ENCODE measurements around the gene PRSS2. TPM values are rescaled to one million over a fixed set of nuclear protein-coding genes. Genes with fewer than 3 reads are reported as not detected.
"Not testable (repeated sequence)": the region's sequence is repeated elsewhere in the genome, so short reads cannot be mapped to it uniquely, and the experiment has no call there.

The PRSS2 gene
- polyA plus RNA-seq, 3 donors, result not detected

- TF ChIP-seq, protein P1, sequence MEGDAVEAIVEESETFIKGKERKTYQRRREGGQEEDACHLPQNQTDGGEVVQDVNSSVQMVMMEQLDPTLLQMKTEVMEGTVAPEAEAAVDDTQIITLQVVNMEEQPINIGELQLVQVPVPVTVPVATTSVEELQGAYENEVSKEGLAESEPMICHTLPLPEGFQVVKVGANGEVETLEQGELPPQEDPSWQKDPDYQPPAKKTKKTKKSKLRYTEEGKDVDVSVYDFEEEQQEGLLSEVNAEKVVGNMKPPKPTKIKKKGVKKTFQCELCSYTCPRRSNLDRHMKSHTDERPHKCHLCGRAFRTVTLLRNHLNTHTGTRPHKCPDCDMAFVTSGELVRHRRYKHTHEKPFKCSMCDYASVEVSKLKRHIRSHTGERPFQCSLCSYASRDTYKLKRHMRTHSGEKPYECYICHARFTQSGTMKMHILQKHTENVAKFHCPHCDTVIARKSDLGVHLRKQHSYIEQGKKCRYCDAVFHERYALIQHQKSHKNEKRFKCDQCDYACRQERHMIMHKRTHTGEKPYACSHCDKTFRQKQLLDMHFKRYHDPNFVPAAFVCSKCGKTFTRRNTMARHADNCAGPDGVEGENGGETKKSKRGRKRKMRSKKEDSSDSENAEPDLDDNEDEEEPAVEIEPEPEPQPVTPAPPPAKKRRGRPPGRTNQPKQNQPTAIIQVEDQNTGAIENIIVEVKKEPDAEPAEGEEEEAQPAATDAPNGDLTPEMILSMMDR (IDR thresholded peaks at IDR 0.05), result no peak
- no peak for DNase-seq
- no peak overlapping the region for H3K4me2 ChIP-seq (replicated peaks; ENCODE audit: extremely low read depth, low read length, poor library complexity, severe bottlenecking)
- H3K27me3 ChIP-seq (ENCODE audit: control insufficient read depth in 2 of 2, insufficient read depth in 2 of 2, low read length in 2 of 2), result no peaks in the 10 kb centered on the region
- H3K4me1 ChIP-seq (ENCODE audit: control insufficient read depth in 1 of 2, insufficient read depth in 2 of 2, low read length in 2 of 2), result no peaks in the 10 kb centered on the region
- no peak overlapping the region for H3K27ac ChIP-seq (ENCODE audit: low read depth in 1 of 2, low read length in 2 of 2)
- no peak overlapping the region for H3K9ac ChIP-seq (ENCODE audit: insufficient read depth, low read length, poor library complexity, severe bottlenecking)
- no peaks in the 10 kb centered on the region for H3K79me2 ChIP-seq (ENCODE audit: insufficient read depth, low read length)
- Mint-ChIP-seq H3K36me3 (no peaks in the 10 kb centered on the region), H3K27ac (no peak overlapping the region), H3K4me3 (no peak overlapping the region), H3K27me3 (ENCODE audit: low read depth in 3 of 3) (peaks cover 2 to 5% (median 2%) of the 10 kb centered on the region in 3 donors), H3K9me3 (peaks cover 0 to 3% (median 0%) of the 10 kb centered on the region in 7 donors), H3K4me1 (no peaks in the 10 kb centered on the region)
- no peaks in the 10 kb centered on the region for H3K9me3 ChIP-seq (replicated peaks in 1 of 2; ENCODE audit: control insufficient read depth in 1 of 2, insufficient read depth in 1 of 2, low read length in 2 of 2)
- intact Hi-C loops (cut with micrococcal nuclease), result no loop called here
- no peaks in the 10 kb centered on the region for H4K20me1 ChIP-seq (ENCODE audit: insufficient read depth, low read length)
- H2AFZ ChIP-seq (ENCODE audit: insufficient read depth, low read depth, low read length, poor library complexity, severe bottlenecking), result no peak overlapping the region
- 71% methylated on average over 8 of the region's 9 CpGs for WGBS (ENCODE audit: insufficient coverage)
- no peak overlapping the region for H3K4me3 ChIP-seq (replicated peaks in 1 of 3; ENCODE audit: low read depth in 2 of 3, low read length in 3 of 3)
- no peaks in the 10 kb centered on the region for H3K36me3 ChIP-seq (replicated peaks in 1 of 2; ENCODE audit: control insufficient read depth in 1 of 2, insufficient read depth in 2 of 2, low read length in 2 of 2)
Measured at GRCh38 chr7:142776206-142776844, 5.6 kb downstream of the PRSS2 start.

- H3K27ac Mint-ChIP-seq; H3K36me3 Mint-ChIP-seq; H3K4me3 ChIP-seq (replicated peaks in 1 of 3; ENCODE audit: low read depth in 2 of 3, low read length in 3 of 3); H3K4me3 Mint-ChIP-seq; H2AFZ ChIP-seq (ENCODE audit: insufficient read depth, low read depth, low read length, poor library complexity, severe bottlenecking); H3K4me2 ChIP-seq (replicated peaks; ENCODE audit: extremely low read depth, low read length, poor library complexity, severe bottlenecking); DNase-seq; H3K4me1 ChIP-seq (ENCODE audit: control insufficient read depth in 1 of 2, insufficient read depth in 2 of 2, low read length in 2 of 2); H3K27me3 Mint-ChIP-seq (ENCODE audit: low read depth in 3 of 3); H3K27ac ChIP-seq (ENCODE audit: low read depth in 1 of 2, low read length in 2 of 2); H4K20me1 ChIP-seq (ENCODE audit: insufficient read depth, low read length); H3K4me1 Mint-ChIP-seq; H3K27me3 ChIP-seq (ENCODE audit: control insufficient read depth in 2 of 2, insufficient read depth in 2 of 2, low read length in 2 of 2); H3K9me3 ChIP-seq (replicated peaks in 1 of 2; ENCODE audit: control insufficient read depth in 1 of 2, insufficient read depth in 1 of 2, low read length in 2 of 2); H3K79me2 ChIP-seq (ENCODE audit: insufficient read depth, low read length); H3K9me3 Mint-ChIP-seq; H3K9ac ChIP-seq (ENCODE audit: insufficient read depth, low read length, poor library complexity, severe bottlenecking); H3K36me3 ChIP-seq (replicated peaks in 1 of 2; ENCODE audit: control insufficient read depth in 1 of 2, insufficient read depth in 2 of 2, low read length in 2 of 2); intact Hi-C loops (cut with micrococcal nuclease): not testable (repeated sequence)
- WGBS (ENCODE audit: insufficient coverage), result no CpG with 5 or more reads among the region's 2 CpGs
Measured at GRCh38 chr7:142776845-142777225, 6.1 kb downstream of the PRSS2 start.
